WTC11 (cell line): Measurements from ENCODE around the gene TNS4. TPM values are rescaled to one million over a fixed set of nuclear protein-coding genes. Genes with fewer than 3 reads are reported as not detected.

ENCODE experiments used
- ATAC-seq: fragments of 200-7000 bp; cut with Tn5 transposase; 2 replicates; pipeline ENCODE4 v1.10.0; 2021; ENCODE audit warnings: mild to moderate bottlenecking, moderate library complexity
- CTCF ChIA-PET: fragments of 300-600 bp; sonication (Branson Sonifier 250); formaldehyde crosslinking; loops from one replicate; lab custom pipeline; 2021; ENCODE audit warnings: antibody characterized with exemption; lab: Charles Lee
- POLR2A ChIA-PET: fragments of 350-600 bp; sonication (Branson Sonifier 250); formaldehyde crosslinking; loops from one replicate; lab custom pipeline; 2021; ENCODE audit warnings: antibody characterized with exemption; lab: Charles Lee
- DNase-seq: peaks from one replicate; pipeline ENCODE4 v3.0.0; 2021; ENCODE audit warnings: low spot score
- H3K27ac Mint-ChIP-seq: 2 replicates; pipeline ENCODE4 v1.8.0; 2021; ENCODE audit warnings: mixed read lengths
- H3K27me3 Mint-ChIP-seq: 2 replicates; pipeline ENCODE4 v1.8.0; 2021; ENCODE audit warnings: low read depth, mild to moderate bottlenecking, moderate library complexity, mixed read lengths
- H3K36me3 Mint-ChIP-seq: 2 replicates; pipeline ENCODE4 v1.8.0; 2021; ENCODE audit warnings: mixed read lengths
- H3K4me1 Mint-ChIP-seq: 2 replicates; pipeline ENCODE4 v1.8.0; 2022; ENCODE audit warnings: mixed read lengths
- H3K4me3 Mint-ChIP-seq: 2 replicates; pipeline ENCODE4 v1.8.0; 2021; ENCODE audit warnings: mild to moderate bottlenecking, moderate library complexity, mixed read lengths
- H3K9me3 Mint-ChIP-seq: 2 replicates; pipeline ENCODE4 v1.8.0; 2021; ENCODE audit warnings: mixed read lengths
- ATF1 ChIP-seq: sonication (generic); formaldehyde crosslinking; IDR thresholded peaks from 2 replicates; pipeline ENCODE4 v1.8.1; 2023; ENCODE audit warnings: mild to moderate bottlenecking, moderate library complexity, missing genetic modification reagents
- ELF4 ChIP-seq: sonication (generic); formaldehyde crosslinking; IDR thresholded peaks from 2 replicates; pipeline ENCODE4 v1.8.1; 2022; ENCODE audit warnings: low read depth, mild to moderate bottlenecking, moderate library complexity, missing genetic modification reagents
- ESRRA ChIP-seq: sonication (generic); formaldehyde crosslinking; IDR thresholded peaks from 2 replicates; pipeline ENCODE4 v1.8.1; 2022; ENCODE audit warnings: mild to moderate bottlenecking, missing genetic modification reagents, borderline replicate concordance
- GABPB1 ChIP-seq: sonication (generic); formaldehyde crosslinking; IDR thresholded peaks from 2 replicates; pipeline ENCODE4 v1.8.1; 2023; ENCODE audit warnings: mild to moderate bottlenecking, missing genetic modification reagents
- HMGXB4 ChIP-seq: sonication (generic); formaldehyde crosslinking; IDR thresholded peaks from 2 replicates; pipeline ENCODE4 v1.8.1; 2023; ENCODE audit warnings: mild to moderate bottlenecking, moderate library complexity, missing genetic modification reagents
- MXD4 ChIP-seq: fragments of 250-450 bp; sonication (Bioruptor Pico); IDR thresholded peaks from 2 replicates; pipeline ENCODE4 v1.8.0; 2021; ENCODE audit warnings: mild to moderate bottlenecking, moderate library complexity, borderline replicate concordance
- NFE2L1 ChIP-seq: sonication (generic); formaldehyde crosslinking; IDR thresholded peaks from 2 replicates; pipeline ENCODE4 v1.8.1; 2023; ENCODE audit warnings: missing genetic modification reagents
- OVOL2 ChIP-seq: fragments of 250-450 bp; sonication (Bioruptor Pico); IDR thresholded peaks from 2 replicates; pipeline ENCODE4 v1.9.0; 2021; ENCODE audit warnings: mild to moderate bottlenecking, borderline replicate concordance
- PRRX2 ChIP-seq: fragments of 250-450 bp; sonication (Bioruptor Pico); IDR thresholded peaks from 2 replicates; pipeline ENCODE4 v1.8.0; 2021; ENCODE audit warnings: mild to moderate bottlenecking
- ZBTB43 ChIP-seq: sonication (generic); formaldehyde crosslinking; IDR thresholded peaks from 2 replicates; pipeline ENCODE4 v1.8.1; 2023; ENCODE audit warnings: mild to moderate bottlenecking, missing genetic modification reagents
- ZNF121 ChIP-seq: sonication (generic); formaldehyde crosslinking; IDR thresholded peaks from 2 replicates; pipeline ENCODE4 v1.8.0; 2023; ENCODE audit warnings: missing genetic modification reagents
- ZNF219 ChIP-seq: sonication (generic); formaldehyde crosslinking; IDR thresholded peaks from 2 replicates; pipeline ENCODE4 v1.8.0; 2023; ENCODE audit warnings: missing genetic modification reagents, mild to moderate bottlenecking, borderline replicate concordance
- ZNF416 ChIP-seq: fragments of 250-450 bp; sonication (Bioruptor Pico); IDR thresholded peaks from 2 replicates; pipeline ENCODE4 v1.9.0; 2021; ENCODE audit warnings: mild to moderate bottlenecking, inconsistent platforms
- ZNF512 ChIP-seq: sonication (generic); formaldehyde crosslinking; IDR thresholded peaks from 2 replicates; pipeline ENCODE4 v1.8.1; 2022; ENCODE audit warnings: missing genetic modification reagents, borderline replicate concordance
- total RNA-seq: library from RNA; stranded (reverse); gene quantifications from 3 replicates; pipeline ENCODE4 v1.2.3, GENCODE V29; 2021
- TF ChIP-seq, protein P1 (sequence below): sonication (generic); formaldehyde crosslinking; conservative IDR thresholded peaks from 2 replicates; pipeline ENCODE4 v1.8.1; 2022; ENCODE audit warnings: mild to moderate bottlenecking, missing genetic modification reagents
- TF ChIP-seq, protein P2 (sequence below): fragments of 250-450 bp; sonication (Bioruptor Pico); IDR thresholded peaks from 2 replicates; pipeline ENCODE4 v1.9.0; 2021; ENCODE audit warnings: mild to moderate bottlenecking

TNS4 gene
- total RNA-seq, 1 experiment from 2014 or later = 0.87 TPM

DNA sequence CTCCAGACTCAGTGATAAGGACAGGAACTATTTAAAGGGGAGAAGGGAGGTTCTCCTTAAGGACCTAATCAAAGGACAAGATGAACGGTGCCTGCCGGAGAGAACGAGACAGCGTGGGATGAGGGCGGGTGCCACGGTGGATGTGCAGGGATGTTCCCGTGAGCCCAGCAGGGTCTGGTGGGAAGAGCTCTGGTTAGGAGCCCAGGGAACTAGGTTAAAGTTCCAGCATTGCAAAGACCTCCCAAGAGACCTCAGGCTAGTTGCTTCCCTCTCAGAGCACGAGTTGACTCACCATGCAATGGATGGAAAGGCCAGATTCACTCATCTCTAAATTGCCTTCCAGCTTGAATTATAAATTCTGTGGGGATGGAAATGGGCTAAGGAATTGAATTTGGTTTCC lies 49.2 kb upstream of the TNS4 start (continued):
- no peak for TF ChIP-seq ESRRA (CRISPR knock-in tag)
- TF ChIP-seq, all 79 proteins: peak for 0

DNA sequence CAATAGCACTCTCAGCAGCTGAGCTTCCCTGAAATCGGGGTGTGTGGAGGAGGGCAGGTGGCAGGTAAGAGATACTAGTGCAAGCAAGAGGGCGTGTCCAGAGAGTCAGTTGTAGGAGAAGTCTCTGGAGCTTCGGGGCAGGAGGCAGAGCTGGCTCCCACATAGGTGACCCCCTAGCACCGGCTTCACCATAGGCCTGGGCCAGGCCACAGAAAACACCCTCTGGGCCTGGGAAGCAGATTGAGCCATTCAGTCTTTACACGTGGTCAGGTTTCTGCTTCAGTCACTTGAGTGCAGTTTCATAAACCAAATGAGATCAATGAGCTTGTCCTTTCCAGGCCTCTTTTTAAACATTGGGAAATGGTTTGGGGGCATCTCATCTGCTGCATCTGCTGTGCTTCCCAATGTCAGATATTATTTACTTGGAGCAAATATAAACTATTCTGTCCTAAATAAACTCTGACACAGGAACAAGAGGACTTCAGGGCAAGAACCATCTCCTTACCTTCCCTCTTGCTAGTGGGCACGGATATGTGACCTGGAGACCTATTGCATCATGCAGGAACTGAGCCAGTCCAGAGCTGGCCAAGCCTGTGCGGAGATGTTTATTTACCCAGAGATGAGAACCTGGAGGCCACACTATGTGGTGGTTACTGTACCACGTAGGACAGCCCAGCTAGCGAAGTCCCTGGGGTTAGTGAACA lies 47.7 kb upstream of the TNS4 start:
- H3K4me3 Mint-ChIP-seq = no peak overlapping the region
- H3K36me3 Mint-ChIP-seq = no peaks in the 10 kb centered on the region
- TF ChIP-seq ZNF416 (CRISPR knock-in tag) = no peak
- peak; percentile 100 for TF ChIP-seq GABPB1 (CRISPR knock-in tag)
- ChIA-PET CTCF (interaction anchor here (0.9 to 5.4 kb wide), 9 partner anchors 10 to 191 kb away, joined by 3 to 44 read pairs (median 5); no protein-coding TSS in a partner anchor), POLR2A (interaction anchor here (0.7 kb wide), 1 partner anchor 1882 kb away, joined by 4 read pairs; no protein-coding TSS in a partner anchor)
- H3K4me1 Mint-ChIP-seq = peaks cover 27% of the 10 kb centered on the region
- peak overlapping the region; percentile 65; the same call in 1 of the 2 replicates for H3K27ac Mint-ChIP-seq
- DNase-seq (peak; percentile 9), ATAC-seq (peak; percentile 31)
- no peaks in the 10 kb centered on the region for H3K9me3 Mint-ChIP-seq
- H3K27me3 Mint-ChIP-seq = no peaks in the 10 kb centered on the region; the same call in 1 of the 2 replicates

DNA sequence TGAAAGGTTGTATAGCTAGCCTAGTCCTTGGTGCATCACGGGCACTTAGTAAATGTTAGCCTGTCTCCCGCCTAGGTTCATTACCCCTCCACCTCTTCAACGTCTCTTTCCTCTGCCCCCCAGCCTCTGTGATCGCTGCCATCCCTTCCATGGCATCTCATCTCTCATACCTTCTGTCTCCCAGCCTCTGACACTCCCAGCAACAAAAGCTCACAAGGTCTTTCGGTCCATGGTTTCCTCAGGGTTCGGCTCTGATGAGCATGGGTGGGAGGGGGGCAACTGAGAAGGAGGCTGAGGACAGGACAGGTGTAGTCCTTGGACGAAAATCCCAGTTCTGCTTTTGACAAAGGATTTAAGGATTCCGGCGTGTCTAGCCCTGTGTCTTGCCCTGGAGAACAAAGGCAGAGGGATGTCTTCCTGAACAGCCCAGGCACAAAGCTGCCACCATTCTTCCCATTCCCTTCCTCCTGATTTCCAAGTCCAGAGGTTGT lies 47.1 kb upstream of the TNS4 start:
- peak overlapping the region; percentile 65; the same call in 1 of the 2 replicates for H3K27ac Mint-ChIP-seq
- no peak overlapping the region for H3K4me3 Mint-ChIP-seq
- CTCF ChIA-PET = interaction anchor here (0.9 to 5.4 kb wide), 14 partner anchors 8 to 194 kb away, joined by 3 to 44 read pairs (median 4); no protein-coding TSS in a partner anchor
- no peaks in the 10 kb centered on the region for H3K27me3 Mint-ChIP-seq
- ATAC-seq (no peak), DNase-seq (no peak)
- TF ChIP-seq ELF4 (no peak), NFE2L1 (no peak), OVOL2 (CRISPR knock-in tag) (no peak), ZNF512 (CRISPR knock-in tag) (no peak), ZBTB43 (CRISPR knock-in tag) (no peak), MXD4 (CRISPR knock-in tag) (no peak), ATF1 (CRISPR knock-in tag) (no peak), PRRX2 (CRISPR knock-in tag) (no peak), ZNF219 (CRISPR knock-in tag) (no peak), GABPB1 (CRISPR knock-in tag) (no peak)
- TF ChIP-seq, protein P1, sequence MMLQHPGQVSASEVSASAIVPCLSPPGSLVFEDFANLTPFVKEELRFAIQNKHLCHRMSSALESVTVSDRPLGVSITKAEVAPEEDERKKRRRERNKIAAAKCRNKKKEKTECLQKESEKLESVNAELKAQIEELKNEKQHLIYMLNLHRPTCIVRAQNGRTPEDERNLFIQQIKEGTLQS (CRISPR knock-in tag) = no peak
- H3K36me3 Mint-ChIP-seq = no peaks in the 10 kb centered on the region
- H3K4me1 Mint-ChIP-seq = peaks cover 22% of the 10 kb centered on the region
- POLR2A ChIA-PET = interaction anchor here (0.6 kb wide), 1 partner anchor 32 kb away, joined by 4 read pairs; no protein-coding TSS in a partner anchor
- H3K9me3 Mint-ChIP-seq = no peaks in the 10 kb centered on the region

DNA sequence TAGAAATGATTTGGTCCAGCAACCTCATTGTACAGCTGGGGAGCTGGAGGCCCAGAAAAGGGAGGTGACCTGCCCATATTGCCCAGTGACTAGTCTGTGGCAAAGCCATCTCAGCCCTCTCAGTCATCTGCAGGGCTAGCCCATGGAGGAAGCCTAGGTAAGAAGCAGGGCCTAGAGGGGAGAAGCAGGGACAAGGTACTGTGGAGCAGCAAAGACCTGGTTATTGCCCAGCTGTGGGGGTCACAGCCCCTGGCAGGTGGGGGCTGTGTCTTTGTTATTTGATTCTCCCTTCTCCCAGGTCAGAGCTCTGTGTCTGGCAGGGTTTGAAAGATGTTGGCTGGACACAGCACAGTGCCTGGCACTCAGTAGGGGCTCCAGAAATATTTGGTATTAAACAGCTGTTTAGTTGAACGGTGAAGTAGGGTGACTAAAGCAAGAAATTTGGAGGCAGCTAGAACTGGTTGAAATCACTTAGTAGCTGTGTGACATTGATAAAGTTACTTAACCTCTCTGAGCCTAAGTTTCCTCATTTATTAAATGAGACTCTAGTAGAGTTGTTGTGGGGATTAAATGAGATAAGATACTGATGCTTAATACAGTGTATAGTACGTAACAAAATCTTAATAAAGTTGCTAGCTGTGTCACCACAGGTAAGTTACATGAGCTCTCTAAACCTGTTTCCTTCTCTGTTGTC lies 46.5 kb upstream of the TNS4 start:
- CTCF ChIA-PET = interaction anchor here (0.9 to 5.4 kb wide), 11 partner anchors 9 to 193 kb away, joined by 3 to 44 read pairs (median 4); no protein-coding TSS in a partner anchor
- no peaks in the 10 kb centered on the region for H3K36me3 Mint-ChIP-seq
- TF ChIP-seq, protein P2, sequence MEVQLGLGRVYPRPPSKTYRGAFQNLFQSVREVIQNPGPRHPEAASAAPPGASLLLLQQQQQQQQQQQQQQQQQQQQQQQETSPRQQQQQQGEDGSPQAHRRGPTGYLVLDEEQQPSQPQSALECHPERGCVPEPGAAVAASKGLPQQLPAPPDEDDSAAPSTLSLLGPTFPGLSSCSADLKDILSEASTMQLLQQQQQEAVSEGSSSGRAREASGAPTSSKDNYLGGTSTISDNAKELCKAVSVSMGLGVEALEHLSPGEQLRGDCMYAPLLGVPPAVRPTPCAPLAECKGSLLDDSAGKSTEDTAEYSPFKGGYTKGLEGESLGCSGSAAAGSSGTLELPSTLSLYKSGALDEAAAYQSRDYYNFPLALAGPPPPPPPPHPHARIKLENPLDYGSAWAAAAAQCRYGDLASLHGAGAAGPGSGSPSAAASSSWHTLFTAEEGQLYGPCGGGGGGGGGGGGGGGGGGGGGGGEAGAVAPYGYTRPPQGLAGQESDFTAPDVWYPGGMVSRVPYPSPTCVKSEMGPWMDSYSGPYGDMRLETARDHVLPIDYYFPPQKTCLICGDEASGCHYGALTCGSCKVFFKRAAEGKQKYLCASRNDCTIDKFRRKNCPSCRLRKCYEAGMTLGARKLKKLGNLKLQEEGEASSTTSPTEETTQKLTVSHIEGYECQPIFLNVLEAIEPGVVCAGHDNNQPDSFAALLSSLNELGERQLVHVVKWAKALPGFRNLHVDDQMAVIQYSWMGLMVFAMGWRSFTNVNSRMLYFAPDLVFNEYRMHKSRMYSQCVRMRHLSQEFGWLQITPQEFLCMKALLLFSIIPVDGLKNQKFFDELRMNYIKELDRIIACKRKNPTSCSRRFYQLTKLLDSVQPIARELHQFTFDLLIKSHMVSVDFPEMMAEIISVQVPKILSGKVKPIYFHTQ (CRISPR knock-in tag) = no peak
- TF ChIP-seq NFE2L1 = no peak
- TF ChIP-seq HMGXB4 = no peak
- no peak for TF ChIP-seq ZNF416 (CRISPR knock-in tag)
- TF ChIP-seq ZNF121 (CRISPR knock-in tag) = no peak
- no peak for TF ChIP-seq ZNF512 (CRISPR knock-in tag)
- TF ChIP-seq ESRRA (CRISPR knock-in tag) = no peak

More for the DNA sequence above, 46.5 kb upstream of the TNS4 start:
- Mint-ChIP-seq H3K27me3 (no peaks in the 10 kb centered on the region), H3K4me3 (no peak overlapping the region), H3K4me1 (peaks cover 26% of the 10 kb centered on the region), H3K9me3 (no peaks in the 10 kb centered on the region), H3K27ac (peak overlapping the region; percentile 65; the same call in 1 of the 2 replicates)
- no peak for ATAC-seq
- no peak for DNase-seq
- POLR2A ChIA-PET = interaction anchor here (0.6 kb wide), 1 partner anchor 33 kb away, joined by 4 read pairs; no protein-coding TSS in a partner anchor
